ENCODE data around the gene RBM28.

DNA sequence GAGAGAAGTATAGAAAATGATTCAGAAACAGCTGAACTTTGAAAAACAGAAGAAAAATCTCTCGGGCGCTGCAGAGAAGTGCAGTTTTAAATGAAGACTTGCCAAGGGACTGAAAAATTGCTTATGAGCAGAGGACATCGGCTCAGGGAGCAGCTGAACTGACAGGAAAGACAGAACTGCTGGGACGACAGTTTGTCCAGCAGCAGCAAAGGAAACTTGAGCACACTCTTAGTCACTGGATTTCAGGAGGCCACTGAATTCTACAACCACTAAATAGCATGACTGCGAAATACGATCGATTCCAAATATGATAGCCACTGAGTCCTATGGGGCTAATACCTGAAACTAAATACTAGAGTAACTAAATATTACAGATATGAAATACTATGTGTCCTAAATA lies 59.6 kb downstream of the RBM28 start:
- TF ChIP-seq, protein P1, sequence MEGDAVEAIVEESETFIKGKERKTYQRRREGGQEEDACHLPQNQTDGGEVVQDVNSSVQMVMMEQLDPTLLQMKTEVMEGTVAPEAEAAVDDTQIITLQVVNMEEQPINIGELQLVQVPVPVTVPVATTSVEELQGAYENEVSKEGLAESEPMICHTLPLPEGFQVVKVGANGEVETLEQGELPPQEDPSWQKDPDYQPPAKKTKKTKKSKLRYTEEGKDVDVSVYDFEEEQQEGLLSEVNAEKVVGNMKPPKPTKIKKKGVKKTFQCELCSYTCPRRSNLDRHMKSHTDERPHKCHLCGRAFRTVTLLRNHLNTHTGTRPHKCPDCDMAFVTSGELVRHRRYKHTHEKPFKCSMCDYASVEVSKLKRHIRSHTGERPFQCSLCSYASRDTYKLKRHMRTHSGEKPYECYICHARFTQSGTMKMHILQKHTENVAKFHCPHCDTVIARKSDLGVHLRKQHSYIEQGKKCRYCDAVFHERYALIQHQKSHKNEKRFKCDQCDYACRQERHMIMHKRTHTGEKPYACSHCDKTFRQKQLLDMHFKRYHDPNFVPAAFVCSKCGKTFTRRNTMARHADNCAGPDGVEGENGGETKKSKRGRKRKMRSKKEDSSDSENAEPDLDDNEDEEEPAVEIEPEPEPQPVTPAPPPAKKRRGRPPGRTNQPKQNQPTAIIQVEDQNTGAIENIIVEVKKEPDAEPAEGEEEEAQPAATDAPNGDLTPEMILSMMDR (optimal IDR thresholded peaks at IDR 0.05 in 1 of 3, IDR thresholded peaks at IDR 0.05 in 1 of 3, conservative IDR thresholded peaks at IDR 0.05 in 1 of 3; ENCODE audit: extremely low read depth in 1 of 3, insufficient read depth in 2 of 3, low read length in 3 of 3), result no peak
- TF ChIP-seq EZH2 (IDR thresholded peaks at IDR 0.05; ENCODE audit: low read length), result no peak

Measured in keratinocyte (primary cell).